Common myeloid progenitor, CD34-positive (primary cell): ENCODE results near the gene FOLR1.
A peak's percentile ranks its signal among the peaks of the same experiment; 100 is the strongest.

Source experiments
- CTCF ChIA-PET: fragments of 350-600 bp; sonication (Branson Sonifier 250); formaldehyde crosslinking; loops from one replicate; lab custom pipeline; 2021; ENCODE audit warnings: antibody characterized with exemption; lab: Charles Lee
- POLR2A ChIA-PET: fragments of 350-600 bp; sonication (Branson Sonifier 250); formaldehyde crosslinking; loops from one replicate; lab custom pipeline; 2021; ENCODE audit warnings: antibody characterized with exemption; lab: Charles Lee
- DNase-seq, 3 donors: peaks; one replicate each; pipeline versions ENCODE4 v3.0.0 to v3.0.0-alpha.2; 2013
- H3K27ac ChIP-seq, 2 experiments: 1 replicate in 1 of 2; 2 replicates in 1 of 2; pipeline ENCODE4 v1.7.0; 2013; ENCODE audit warnings: inconsistent platforms in 2 of 2, low read length in 2 of 2, mild to moderate bottlenecking in 2 of 2, low read depth in 1 of 2, moderate library complexity in 1 of 2; ENCODE audit not compliant: severe bottlenecking in 2 of 2, insufficient read depth in 1 of 2, poor library complexity in 1 of 2
- H3K27me3 ChIP-seq, 5 experiments: replicated peaks in 2 of 5; 1 replicate in 3 of 5; 2 replicates in 2 of 5; pipeline versions ENCODE4 v1.6.1 to v1.7.0; 2013; ENCODE audit warnings: low read length in 4 of 5, mild to moderate bottlenecking in 2 of 5, moderate library complexity in 2 of 5, inconsistent platforms in 1 of 5; ENCODE audit not compliant: insufficient read depth in 5 of 5, control insufficient read depth in 4 of 5
- H3K36me3 ChIP-seq, 4 experiments: 1 replicate in 2 of 4; 2 replicates in 2 of 4; pipeline versions ENCODE4 v1.6.1 to v1.7.0; 2013; ENCODE audit warnings: low read length in 3 of 4, control low read depth in 1 of 4, mild to moderate bottlenecking in 1 of 4; ENCODE audit not compliant: control insufficient read depth in 4 of 4, insufficient read depth in 4 of 4
- H3K4me1 ChIP-seq, 4 experiments: 1 replicate in 3 of 4; 2 replicates in 1 of 4; pipeline versions ENCODE4 v1.6.1 to v1.7.1; 2013; ENCODE audit warnings: low read length in 3 of 4, mild to moderate bottlenecking in 3 of 4, control low read depth in 1 of 4, inconsistent platforms in 1 of 4, moderate library complexity in 1 of 4; ENCODE audit not compliant: control insufficient read depth in 4 of 4, insufficient read depth in 4 of 4; ENCODE audit errors: control extremely low read depth in 1 of 4
- H3K4me3 ChIP-seq, 7 experiments: 1 replicate in 4 of 7; 2 replicates in 3 of 7; pipeline versions ENCODE4 v1.5.1 to v1.7.0; 2013; ENCODE audit warnings: mild to moderate bottlenecking in 7 of 7, low read length in 6 of 7, moderate library complexity in 6 of 7, inconsistent platforms in 2 of 7, low read depth in 2 of 7, control low read depth in 1 of 7; ENCODE audit not compliant: insufficient read depth in 4 of 7, control insufficient read depth in 1 of 7; ENCODE audit errors: extremely low read depth in 1 of 7
- H3K9me3 ChIP-seq, 5 experiments: 1 replicate in 4 of 5; 2 replicates in 1 of 5; pipeline versions ENCODE4 v1.6.1 to v1.7.1; 2013; ENCODE audit warnings: low read length in 4 of 5, mild to moderate bottlenecking in 2 of 5, inconsistent platforms in 1 of 5, low read depth in 1 of 5, moderate library complexity in 1 of 5; ENCODE audit not compliant: control insufficient read depth in 4 of 5, insufficient read depth in 2 of 5; ENCODE audit errors: control extremely low read depth in 1 of 5
- WGBS: methylation state at CpG from one replicate; pipeline ENCODE4 v1.1.5; 2013; ENCODE audit not compliant: insufficient coverage; 5-methylcytosine and 5-hydroxymethylcytosine counted together

Gene FOLR1

DNA sequence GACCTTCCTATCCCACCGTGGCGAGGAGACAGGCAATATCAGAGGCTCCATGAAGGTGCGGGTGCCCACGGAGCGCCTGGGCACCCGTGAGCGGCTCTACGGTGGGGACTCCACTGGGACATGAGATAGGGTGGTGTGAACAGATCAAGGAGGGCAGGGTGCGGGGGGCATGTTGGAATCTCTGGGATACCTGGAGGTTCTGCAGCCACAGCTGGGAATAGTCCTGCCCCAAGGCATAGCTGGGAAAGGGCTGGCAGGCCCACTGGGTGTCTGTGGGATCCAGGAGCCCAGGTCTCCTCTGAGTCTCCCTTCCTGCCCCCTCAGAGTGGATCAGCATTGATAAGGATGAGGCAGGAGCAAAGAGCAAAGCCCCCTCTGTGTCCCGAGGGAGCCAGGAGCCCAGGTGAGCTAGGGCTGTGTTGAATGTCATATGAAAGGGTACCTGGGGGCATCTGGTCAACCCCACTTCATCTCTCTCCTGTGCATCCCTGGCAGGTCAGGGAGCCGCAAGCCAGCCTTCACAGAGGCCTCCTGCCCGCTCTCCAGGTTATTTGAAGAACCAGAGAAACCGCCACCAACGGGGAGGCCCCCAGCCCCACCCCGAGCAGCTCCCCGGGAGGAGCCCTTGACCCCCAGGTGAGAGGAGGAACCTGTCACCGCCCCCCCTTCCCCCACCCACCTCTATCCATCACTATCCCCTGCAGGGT, 43.6 kb downstream of the FOLR1 start:
- peaks cover 0 to 28% (median 14%) of the 10 kb centered on the region in 5 experiments for H3K27me3 ChIP-seq
- peaks cover 10 to 79% (median 61%) of the 10 kb centered on the region in 4 experiments for H3K36me3 ChIP-seq
- POLR2A ChIA-PET: no interaction called here
- 94% methylated on average over 11 of the region's 17 CpGs for WGBS
- DNase-seq: no peak
- no peaks in the 10 kb centered on the region for H3K9me3 ChIP-seq
- peaks cover 0 to 30% (median 16%) of the 10 kb centered on the region in 4 experiments for H3K4me1 ChIP-seq
- CTCF ChIA-PET: interaction anchor here (1.0 to 3.8 kb wide), 9 partner anchors 11 to 206 kb away, joined by 3 to 27 read pairs (median 5); partner anchors contain the start of gene INPPL1
- H3K27ac ChIP-seq: no peak overlapping the region
- H3K4me3 ChIP-seq: no peak overlapping the region

DNA sequence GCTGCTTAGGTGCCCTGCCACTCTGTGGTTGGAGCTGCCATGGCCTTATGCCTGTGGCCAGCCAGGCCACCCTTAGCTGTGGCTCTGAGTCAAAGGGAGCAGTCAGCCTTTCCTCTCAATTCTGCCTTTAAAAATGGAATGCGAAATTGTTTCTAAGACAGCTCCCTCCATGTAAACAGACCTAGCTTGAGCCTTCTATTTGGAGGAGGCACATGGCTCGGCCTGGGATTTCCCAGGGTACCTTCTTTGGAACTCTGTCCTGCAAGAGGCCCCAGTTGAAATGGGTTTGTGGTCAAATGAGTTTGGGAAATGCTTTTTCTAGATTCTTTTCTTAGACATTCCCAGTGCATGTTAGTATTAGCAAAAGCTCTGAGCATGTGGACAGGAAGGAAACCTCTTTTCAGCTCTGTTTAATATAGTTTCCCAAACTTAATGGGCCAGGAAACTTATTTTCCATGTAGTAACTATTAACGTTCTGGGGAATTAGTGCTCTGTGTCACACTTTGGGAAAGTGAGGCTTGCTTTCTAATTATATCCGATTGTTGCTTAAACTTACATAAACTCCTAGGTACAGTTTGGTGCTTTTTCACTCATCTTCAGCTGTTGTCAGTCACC, 44.2 kb downstream of the FOLR1 start:
- WGBS: 92% methylated on average over 2 of the region's 4 CpGs
- CTCF ChIA-PET: interaction anchor here (0.6 to 3.8 kb wide), 10 partner anchors 8 to 213 kb away, joined by 3 to 27 read pairs (median 4); partner anchors contain the start of gene INPPL1
- H3K27ac ChIP-seq: no peak overlapping the region

DNA sequence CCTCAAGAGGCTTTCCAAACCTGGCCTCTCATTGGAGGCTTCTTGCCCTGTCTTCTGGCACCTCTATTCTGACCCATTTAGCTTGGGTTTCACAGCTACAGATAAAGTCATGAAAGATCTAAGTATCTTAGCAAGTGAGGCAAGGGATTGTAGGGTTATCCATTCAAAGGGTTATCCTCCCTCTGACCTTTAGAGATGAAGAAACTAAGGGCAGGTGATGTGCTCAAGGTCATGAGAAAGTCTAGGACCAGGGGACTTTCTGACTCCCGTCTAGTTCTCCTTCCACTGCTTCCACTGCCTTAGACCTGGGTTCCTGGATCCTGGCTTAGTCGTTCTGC, 44.8 kb downstream of the FOLR1 start:
- no peak overlapping the region for H3K27ac ChIP-seq
- peaks cover 7 to 67% (median 50%) of the 10 kb centered on the region in 4 experiments for H3K36me3 ChIP-seq
- DNase-seq: no peak
- CTCF ChIA-PET: interaction anchor here (0.6 to 3.8 kb wide), 12 partner anchors 8 to 214 kb away, joined by 3 to 27 read pairs (median 4); partner anchors contain the start of gene INPPL1
- H3K27me3 ChIP-seq: peaks cover 0 to 40% (median 15%) of the 10 kb centered on the region in 5 experiments
- H3K4me1 ChIP-seq: peaks cover 0 to 35% (median 22%) of the 10 kb centered on the region in 4 experiments
- WGBS: 100% methylated on average over 2 of the region's 2 CpGs
- POLR2A ChIA-PET: no interaction called here
- H3K9me3 ChIP-seq: no peaks in the 10 kb centered on the region
- no peak overlapping the region for H3K4me3 ChIP-seq

More for the DNA sequence above, 44.2 kb downstream of the FOLR1 start:
- POLR2A ChIA-PET: no interaction called here
- H3K9me3 ChIP-seq: no peaks in the 10 kb centered on the region
- no peak overlapping the region for H3K4me3 ChIP-seq
- no peak for DNase-seq
- peaks cover 10 to 72% (median 55%) of the 10 kb centered on the region in 4 experiments for H3K36me3 ChIP-seq
- peaks cover 0 to 35% (median 22%) of the 10 kb centered on the region in 4 experiments for H3K4me1 ChIP-seq
- H3K27me3 ChIP-seq: peaks cover 0 to 35% (median 15%) of the 10 kb centered on the region in 5 experiments

- CTCF ChIA-PET: interaction anchor here (0.6 to 3.8 kb wide), 11 partner anchors 8 to 214 kb away, joined by 3 to 27 read pairs (median 4); partner anchors contain the start of gene INPPL1
- Histone ChIP-seq H3K4me1 (peaks cover 0 to 35% (median 22%) of the 10 kb centered on the region in 4 experiments), H3K4me3 (no peak overlapping the region), H3K27me3 (peaks cover 0 to 46% (median 18%) of the 10 kb centered on the region in 5 experiments), H3K27ac (no peak overlapping the region), H3K9me3 (peaks cover 0 to 3% (median 0%) of the 10 kb centered on the region in 5 experiments), H3K36me3 (peaks cover 5 to 61% (median 44%) of the 10 kb centered on the region in 4 experiments)
- POLR2A ChIA-PET: no interaction called here
- no peak for DNase-seq
- WGBS: 96% methylated on average over 8 of the region's 22 CpGs
These were observed 45.4 kb downstream of the FOLR1 start for GRCh38 chr11:72237112-72237931.

DNA sequence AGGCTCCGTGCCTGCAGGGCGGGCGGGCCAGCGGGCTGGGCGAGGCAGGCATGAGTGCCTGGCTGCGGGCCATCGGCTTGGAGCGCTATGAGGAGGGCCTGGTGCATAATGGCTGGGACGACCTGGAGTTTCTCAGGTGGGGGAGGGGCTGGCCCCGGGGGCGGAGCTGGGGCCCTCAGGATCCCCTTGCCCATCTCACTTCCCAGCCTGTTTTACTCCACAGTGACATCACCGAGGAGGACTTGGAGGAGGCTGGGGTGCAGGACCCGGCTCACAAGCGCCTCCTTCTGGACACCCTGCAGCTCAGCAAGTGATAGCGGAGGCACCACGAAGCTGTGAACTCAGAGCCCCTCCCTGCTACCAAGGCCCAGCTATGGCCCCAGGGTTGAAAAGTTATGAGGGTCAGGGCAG, 46.1 kb downstream of the FOLR1 start:
- POLR2A ChIA-PET: no interaction called here
- 72% methylated on average over 13 of the region's 16 CpGs for WGBS
- CTCF ChIA-PET: interaction anchor here (0.6 to 3.8 kb wide), 9 partner anchors 9 to 215 kb away, joined by 3 to 27 read pairs (median 3); partner anchors contain the start of gene INPPL1

DNA sequence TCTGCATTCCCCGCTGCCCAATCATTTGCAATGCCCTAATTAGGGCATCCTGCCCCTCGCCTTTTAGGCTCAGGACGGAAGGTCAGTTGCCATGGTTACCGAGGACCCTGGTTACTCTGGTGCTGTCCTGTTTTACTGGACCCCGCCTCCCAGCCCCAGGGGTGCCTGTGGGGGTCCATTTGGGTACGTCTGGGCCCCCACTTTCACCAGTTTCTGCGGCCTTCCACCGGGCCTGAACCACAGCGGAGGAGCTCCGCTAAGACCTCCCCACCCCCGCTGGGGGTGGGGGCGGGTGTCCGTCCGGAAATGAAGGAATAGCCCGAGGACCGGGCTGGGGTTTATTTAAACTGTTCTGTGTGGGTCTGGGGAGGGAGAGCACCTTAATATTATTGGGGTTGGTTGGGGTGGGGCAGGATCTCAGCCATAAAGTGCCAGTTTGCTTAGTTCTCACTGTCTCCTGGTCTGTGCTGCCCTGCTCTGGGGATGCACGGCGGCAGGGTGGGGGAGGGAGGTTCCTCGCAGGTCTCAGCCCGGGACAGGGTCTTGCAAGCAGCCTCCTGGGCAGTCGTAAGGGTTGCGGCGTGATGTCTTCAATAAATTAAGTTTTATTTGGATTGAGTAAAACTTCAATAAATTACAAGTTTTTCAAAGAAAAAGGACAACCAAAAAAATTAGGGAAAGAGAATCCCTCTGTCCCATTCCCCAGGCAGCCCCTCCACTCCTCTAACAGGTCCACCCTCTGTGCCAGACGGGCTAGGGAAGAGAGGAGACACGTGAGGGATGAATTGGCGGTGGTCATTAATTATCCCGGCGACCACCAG, 46.8 kb downstream of the FOLR1 start:
- peaks cover 0 to 59% (median 25%) of the 10 kb centered on the region in 5 experiments for H3K27me3 ChIP-seq

More for the DNA sequence above, 46.1 kb downstream of the FOLR1 start:
- Histone ChIP-seq H3K9me3 (peaks cover 0 to 4% (median 0%) of the 10 kb centered on the region in 5 experiments), H3K27me3 (peaks cover 0 to 52% (median 21%) of the 10 kb centered on the region in 5 experiments), H3K36me3 (peaks cover 2 to 54% (median 37%) of the 10 kb centered on the region in 4 experiments), H3K27ac (no peak overlapping the region), H3K4me3 (no peak overlapping the region), H3K4me1 (peaks cover 0 to 35% (median 22%) of the 10 kb centered on the region in 4 experiments)
- DNase-seq: peak; percentile 56 to 71 (median 71)

More for the DNA sequence above, 46.8 kb downstream of the FOLR1 start:
- DNase-seq: no peak
- ChIA-PET CTCF (interaction anchor here (0.6 to 3.8 kb wide), 8 partner anchors 10 to 214 kb away, joined by 3 to 27 read pairs (median 3); partner anchors contain the start of gene INPPL1), POLR2A (no interaction called here)
- Histone ChIP-seq H3K9me3 (peaks cover 0 to 6% (median 0%) of the 10 kb centered on the region in 5 experiments), H3K27ac (no peak overlapping the region), H3K36me3 (peaks cover 2 to 47% (median 33%) of the 10 kb centered on the region in 4 experiments), H3K4me1 (peaks cover 0 to 31% (median 23%) of the 10 kb centered on the region in 4 experiments), H3K4me3 (peak overlapping the region in 1 of 7 experiments; percentile 52)
- WGBS: 80% methylated on average over 20 of the region's 28 CpGs
